ENCODE data around the gene OGDH.

Gene OGDH

GRCh38 chr7:44599222-44599621 lies 7.2 kb upstream of the OGDH start:
- H3K27ac Mint-ChIP-seq: no peak overlapping the region

GRCh38 chr7:44602576-44602910 lies 3.9 kb upstream of the OGDH start:
- Mint-ChIP-seq H3K9me3 (ENCODE audit: low read depth) (no peaks in the 10 kb centered on the region), H3K36me3 (no peaks in the 10 kb centered on the region), H3K4me3 (no peak overlapping the region), H3K27me3 (no peaks in the 10 kb centered on the region), H3K27ac (no peak overlapping the region), H3K4me1 (ENCODE audit: low read depth) (peaks cover 18% of the 10 kb centered on the region)

More at GRCh38 chr7:44599222-44599621, 7.2 kb upstream of the OGDH start:
- H3K4me3 Mint-ChIP-seq: no peak overlapping the region
- H3K27me3 Mint-ChIP-seq: no peaks in the 10 kb centered on the region
- H3K9me3 Mint-ChIP-seq (ENCODE audit: low read depth): no peaks in the 10 kb centered on the region
- peaks cover 2% of the 10 kb centered on the region for H3K36me3 Mint-ChIP-seq
- H3K4me1 Mint-ChIP-seq (ENCODE audit: low read depth): no peaks in the 10 kb centered on the region

GRCh38 chr7:44603193-44603592 lies 3.2 kb upstream of the OGDH start:
- Mint-ChIP-seq H3K36me3 (peaks cover 2% of the 10 kb centered on the region), H3K9me3 (ENCODE audit: low read depth) (no peaks in the 10 kb centered on the region), H3K27me3 (no peaks in the 10 kb centered on the region), H3K27ac (no peak overlapping the region), H3K4me1 (ENCODE audit: low read depth) (peaks cover 20% of the 10 kb centered on the region), H3K4me3 (no peak overlapping the region)

GRCh38 chr7:44604941-44605340 lies 1.5 kb upstream of the OGDH start:
- Mint-ChIP-seq H3K27me3 (no peaks in the 10 kb centered on the region), H3K36me3 (peaks cover 2% of the 10 kb centered on the region), H3K27ac (no peak overlapping the region), H3K4me3 (peak overlapping the region; percentile 66), H3K4me1 (ENCODE audit: low read depth) (peaks cover 31% of the 10 kb centered on the region), H3K9me3 (ENCODE audit: low read depth) (no peaks in the 10 kb centered on the region)

- Mint-ChIP-seq H3K4me1 (ENCODE audit: low read depth) (peaks cover 40% of the 10 kb centered on the region), H3K4me3 (peak overlapping the region; percentile 98), H3K36me3 (peaks cover 2% of the 10 kb centered on the region), H3K27ac (peak overlapping the region; percentile 98), H3K9me3 (ENCODE audit: low read depth) (no peaks in the 10 kb centered on the region), H3K27me3 (no peaks in the 10 kb centered on the region)
These were observed 978 bp downstream of the OGDH start for GRCh38 chr7:44607141-44608068.

GRCh38 chr7:44608916-44609648 lies 2.7 kb downstream of the OGDH start:
- Mint-ChIP-seq H3K9me3 (ENCODE audit: low read depth) (no peaks in the 10 kb centered on the region), H3K36me3 (peaks cover 2% of the 10 kb centered on the region), H3K27me3 (no peaks in the 10 kb centered on the region), H3K27ac (peak overlapping the region; percentile 41), H3K4me3 (peak overlapping the region; percentile 57), H3K4me1 (ENCODE audit: low read depth) (peaks cover 44% of the 10 kb centered on the region)

GRCh38 chr7:44609829-44610228 lies 3.4 kb downstream of the OGDH start:
- Mint-ChIP-seq H3K4me3 (peak overlapping the region; percentile 57), H3K27me3 (no peaks in the 10 kb centered on the region), H3K9me3 (ENCODE audit: low read depth) (no peaks in the 10 kb centered on the region), H3K4me1 (ENCODE audit: low read depth) (peaks cover 51% of the 10 kb centered on the region), H3K27ac (peak overlapping the region; percentile 41), H3K36me3 (peaks cover 7% of the 10 kb centered on the region)

GRCh38 chr7:44615149-44615611 lies 8.8 kb downstream of the OGDH start:
- H3K27me3 Mint-ChIP-seq: no peaks in the 10 kb centered on the region
- no peaks in the 10 kb centered on the region for H3K9me3 Mint-ChIP-seq (ENCODE audit: low read depth)
- H3K4me3 Mint-ChIP-seq: peak overlapping the region; percentile 73
- peaks cover 62% of the 10 kb centered on the region for H3K4me1 Mint-ChIP-seq (ENCODE audit: low read depth)
- H3K36me3 Mint-ChIP-seq: peaks cover 8% of the 10 kb centered on the region
- peak overlapping the region; percentile 87 for H3K27ac Mint-ChIP-seq

GRCh38 chr7:44615793-44616192 lies 9.4 kb downstream of the OGDH start:
- Mint-ChIP-seq H3K27me3 (no peaks in the 10 kb centered on the region), H3K4me1 (ENCODE audit: low read depth) (peaks cover 66% of the 10 kb centered on the region), H3K9me3 (ENCODE audit: low read depth) (no peaks in the 10 kb centered on the region), H3K27ac (no peak overlapping the region), H3K36me3 (peaks cover 8% of the 10 kb centered on the region), H3K4me3 (no peak overlapping the region)

- no peak overlapping the region for H3K27ac Mint-ChIP-seq
- peaks cover 73% of the 10 kb centered on the region for H3K4me1 Mint-ChIP-seq (ENCODE audit: low read depth)
- no peaks in the 10 kb centered on the region for H3K9me3 Mint-ChIP-seq (ENCODE audit: low read depth)
- no peaks in the 10 kb centered on the region for H3K27me3 Mint-ChIP-seq
- H3K36me3 Mint-ChIP-seq: peaks cover 10% of the 10 kb centered on the region
- no peak overlapping the region for H3K4me3 Mint-ChIP-seq
These were observed 10.1 kb downstream of the OGDH start for GRCh38 chr7:44616545-44616944.

- Mint-ChIP-seq H3K9me3 (ENCODE audit: low read depth) (no peaks in the 10 kb centered on the region), H3K27me3 (no peaks in the 10 kb centered on the region), H3K36me3 (peaks cover 10% of the 10 kb centered on the region), H3K4me1 (ENCODE audit: low read depth) (peaks cover 73% of the 10 kb centered on the region), H3K4me3 (peak overlapping the region; percentile 76), H3K27ac (peak overlapping the region; percentile 97)
These were observed 10.9 kb downstream of the OGDH start for GRCh38 chr7:44617225-44617890.

- no peaks in the 10 kb centered on the region for H3K27me3 Mint-ChIP-seq
- peaks cover 80% of the 10 kb centered on the region for H3K4me1 Mint-ChIP-seq (ENCODE audit: low read depth)
- H3K9me3 Mint-ChIP-seq (ENCODE audit: low read depth): no peaks in the 10 kb centered on the region
- H3K27ac Mint-ChIP-seq: peak overlapping the region; percentile 97
- H3K4me3 Mint-ChIP-seq: peak overlapping the region; percentile 76
- peaks cover 12% of the 10 kb centered on the region for H3K36me3 Mint-ChIP-seq
These were observed 11.6 kb downstream of the OGDH start for GRCh38 chr7:44618045-44618444.

GRCh38 chr7:44618753-44619152 lies 12.3 kb downstream of the OGDH start:
- peaks cover 14% of the 10 kb centered on the region for H3K36me3 Mint-ChIP-seq

GRCh38 chr7:44621034-44621749 lies 14.8 kb downstream of the OGDH start:
- H3K27me3 Mint-ChIP-seq: no peaks in the 10 kb centered on the region
- peak overlapping the region; percentile 43 for H3K27ac Mint-ChIP-seq
- H3K36me3 Mint-ChIP-seq: peaks cover 6% of the 10 kb centered on the region
- H3K4me3 Mint-ChIP-seq: no peak overlapping the region
- peaks cover 82% of the 10 kb centered on the region for H3K4me1 Mint-ChIP-seq (ENCODE audit: low read depth)
- no peaks in the 10 kb centered on the region for H3K9me3 Mint-ChIP-seq (ENCODE audit: low read depth)

More at GRCh38 chr7:44618753-44619152, 12.3 kb downstream of the OGDH start:
- Mint-ChIP-seq H3K27ac (peak overlapping the region; percentile 97), H3K4me3 (peak overlapping the region; percentile 41), H3K9me3 (ENCODE audit: low read depth) (no peaks in the 10 kb centered on the region), H3K27me3 (no peaks in the 10 kb centered on the region), H3K4me1 (ENCODE audit: low read depth) (peaks cover 84% of the 10 kb centered on the region)
